ENCODE data around the gene CCDC88B. TPM values are rescaled to one million over a fixed set of nuclear protein-coding genes. Genes with fewer than 3 reads are reported as not detected.
A peak's percentile ranks its signal among the peaks of the same experiment; 100 is the strongest.

Gene CCDC88B
- total and polyA plus RNA-seq, 9 of the 15 experiments (the other 6 are each of a cell fraction or from before 2014, with no cell fraction given), result 0.13 to 18.1 (median 7.9) TPM

DNA sequence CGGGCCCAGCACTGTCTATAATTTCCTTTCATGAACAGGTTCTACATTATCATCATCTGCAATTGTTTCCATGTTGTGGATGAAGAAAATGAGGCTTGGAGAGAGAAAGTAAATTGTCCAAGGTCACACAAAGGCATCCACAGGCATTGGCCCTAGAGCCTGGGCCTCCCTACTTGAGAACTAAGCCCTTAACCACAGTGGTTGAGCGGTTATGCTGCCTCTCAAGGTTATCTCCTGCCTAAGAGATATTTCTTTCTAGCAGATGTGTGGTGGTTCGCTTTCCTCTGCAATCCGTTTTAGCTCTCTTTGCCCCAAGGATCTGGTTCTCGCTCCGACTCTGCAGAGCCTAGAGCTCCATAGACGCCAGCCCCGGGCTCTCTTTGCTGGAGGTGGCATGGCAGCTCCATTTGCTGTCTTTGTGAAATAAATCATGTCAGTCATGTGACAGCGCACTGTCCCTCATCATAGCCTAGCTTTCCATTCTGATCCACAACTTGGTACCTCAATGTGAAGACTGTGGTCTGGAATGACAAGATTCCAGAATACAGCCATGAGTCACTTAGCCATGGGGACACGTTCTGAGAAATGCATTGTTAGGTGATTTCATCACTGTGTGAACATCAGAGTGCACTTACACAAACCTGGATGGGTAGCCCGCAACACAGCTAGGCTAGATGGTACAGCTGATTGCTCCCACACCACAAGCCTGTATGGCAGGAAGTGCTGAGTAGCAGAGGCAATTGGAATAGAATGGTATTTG is 46.1 kb downstream of the CCDC88B start (continued):
- no peak for TF ChIP-seq ELF2 (CRISPR knock-in tag; IDR thresholded peaks at IDR 0.05)
- peak; percentile 56 for TF ChIP-seq CEBPB (tag; IDR thresholded peaks at IDR 0.05)
- TF ChIP-seq JUND (IDR thresholded peaks at IDR 0.05; ENCODE audit: borderline replicate concordance, low read depth, low read length), result peak; percentile 47; the same call in 1 of the 2 replicates
- no peak for TF ChIP-seq JUND (tag; IDR thresholded peaks at IDR 0.05; ENCODE audit: borderline replicate concordance, low read depth, low read length)
- TF ChIP-seq, protein P1, sequence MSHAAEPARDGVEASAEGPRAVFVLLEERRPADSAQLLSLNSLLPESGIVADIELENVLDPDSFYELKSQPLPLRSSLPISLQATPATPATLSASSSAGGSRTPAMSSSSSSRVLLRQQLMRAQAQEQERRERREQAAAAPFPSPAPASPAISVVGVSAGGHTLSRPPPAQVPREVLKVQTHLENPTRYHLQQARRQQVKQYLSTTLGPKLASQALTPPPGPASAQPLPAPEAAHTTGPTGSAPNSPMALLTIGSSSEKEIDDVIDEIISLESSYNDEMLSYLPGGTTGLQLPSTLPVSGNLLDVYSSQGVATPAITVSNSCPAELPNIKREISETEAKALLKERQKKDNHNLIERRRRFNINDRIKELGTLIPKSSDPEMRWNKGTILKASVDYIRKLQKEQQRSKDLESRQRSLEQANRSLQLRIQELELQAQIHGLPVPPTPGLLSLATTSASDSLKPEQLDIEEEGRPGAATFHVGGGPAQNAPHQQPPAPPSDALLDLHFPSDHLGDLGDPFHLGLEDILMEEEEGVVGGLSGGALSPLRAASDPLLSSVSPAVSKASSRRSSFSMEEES (CRISPR knock-in tag; IDR thresholded peaks at IDR 0.05), result peak; percentile 71
- TF ChIP-seq MECOM (CRISPR knock-in tag; IDR thresholded peaks at IDR 0.05), result peak; percentile 67
- no peak for TF ChIP-seq ZNF232 (CRISPR knock-in tag; IDR thresholded peaks at IDR 0.05)
- no peak for TF ChIP-seq ATF1 (CRISPR knock-in tag; IDR thresholded peaks at IDR 0.05)
- peak; percentile 40; the same call in 1 of the 2 replicates for TF ChIP-seq ATF1 (tag; IDR thresholded peaks at IDR 0.05)
- no peak for TF ChIP-seq CBX5 (IDR thresholded peaks at IDR 0.05; ENCODE audit: borderline replicate concordance, low read depth)
- TF ChIP-seq CREB1 (IDR thresholded peaks at IDR 0.05), result no peak
- peak; percentile 30; the same call in 1 of the 2 replicates for TF ChIP-seq CREB1 (CRISPR knock-in tag; IDR thresholded peaks at IDR 0.05)
- TF ChIP-seq FOSL1 (tag; conservative IDR thresholded peaks at IDR 0.05), result peak; percentile 77
- TF ChIP-seq CCAR2 (IDR thresholded peaks at IDR 0.05; ENCODE audit: low read depth, low read length), result no peak
- TF ChIP-seq HBP1 (CRISPR knock-in tag; IDR thresholded peaks at IDR 0.05), result no peak
- TF ChIP-seq MCM5 (IDR thresholded peaks at IDR 0.05; ENCODE audit: low read depth), result no peak
- TF ChIP-seq, protein P2, sequence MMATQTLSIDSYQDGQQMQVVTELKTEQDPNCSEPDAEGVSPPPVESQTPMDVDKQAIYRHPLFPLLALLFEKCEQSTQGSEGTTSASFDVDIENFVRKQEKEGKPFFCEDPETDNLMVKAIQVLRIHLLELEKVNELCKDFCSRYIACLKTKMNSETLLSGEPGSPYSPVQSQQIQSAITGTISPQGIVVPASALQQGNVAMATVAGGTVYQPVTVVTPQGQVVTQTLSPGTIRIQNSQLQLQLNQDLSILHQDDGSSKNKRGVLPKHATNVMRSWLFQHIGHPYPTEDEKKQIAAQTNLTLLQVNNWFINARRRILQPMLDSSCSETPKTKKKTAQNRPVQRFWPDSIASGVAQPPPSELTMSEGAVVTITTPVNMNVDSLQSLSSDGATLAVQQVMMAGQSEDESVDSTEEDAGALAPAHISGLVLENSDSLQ (IDR thresholded peaks at IDR 0.05), result peak; percentile 81
- no peak for TF ChIP-seq SIRT6 (IDR thresholded peaks at IDR 0.05; ENCODE audit: low read depth, low read length)
- TF ChIP-seq TCF7 (IDR thresholded peaks at IDR 0.05; ENCODE audit: borderline replicate concordance), result no peak
- no peak for TF ChIP-seq TOE1 (IDR thresholded peaks at IDR 0.05; ENCODE audit: borderline replicate concordance)
- no peak for TF ChIP-seq TOE1 (CRISPR knock-in tag; IDR thresholded peaks at IDR 0.05; ENCODE audit: borderline replicate concordance, low read depth)
- TF ChIP-seq, protein P3, sequence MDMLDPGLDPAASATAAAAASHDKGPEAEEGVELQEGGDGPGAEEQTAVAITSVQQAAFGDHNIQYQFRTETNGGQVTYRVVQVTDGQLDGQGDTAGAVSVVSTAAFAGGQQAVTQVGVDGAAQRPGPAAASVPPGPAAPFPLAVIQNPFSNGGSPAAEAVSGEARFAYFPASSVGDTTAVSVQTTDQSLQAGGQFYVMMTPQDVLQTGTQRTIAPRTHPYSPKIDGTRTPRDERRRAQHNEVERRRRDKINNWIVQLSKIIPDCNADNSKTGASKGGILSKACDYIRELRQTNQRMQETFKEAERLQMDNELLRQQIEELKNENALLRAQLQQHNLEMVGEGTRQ (CRISPR knock-in tag; IDR thresholded peaks at IDR 0.05), result peak; percentile 36; the same call in 1 of the 2 replicates
